Measurements from ENCODE around the gene TAS2R60. TPM values are rescaled to one million over a fixed set of nuclear protein-coding genes. Genes with fewer than 3 reads are reported as not detected.
"Not testable (repeated sequence)": the region's sequence is repeated elsewhere in the genome, so short reads cannot be mapped to it uniquely, and the experiment has no call there.

The TAS2R60 gene
- total RNA-seq, 1 experiment from 2014 or later: 0.24 TPM

DNA sequence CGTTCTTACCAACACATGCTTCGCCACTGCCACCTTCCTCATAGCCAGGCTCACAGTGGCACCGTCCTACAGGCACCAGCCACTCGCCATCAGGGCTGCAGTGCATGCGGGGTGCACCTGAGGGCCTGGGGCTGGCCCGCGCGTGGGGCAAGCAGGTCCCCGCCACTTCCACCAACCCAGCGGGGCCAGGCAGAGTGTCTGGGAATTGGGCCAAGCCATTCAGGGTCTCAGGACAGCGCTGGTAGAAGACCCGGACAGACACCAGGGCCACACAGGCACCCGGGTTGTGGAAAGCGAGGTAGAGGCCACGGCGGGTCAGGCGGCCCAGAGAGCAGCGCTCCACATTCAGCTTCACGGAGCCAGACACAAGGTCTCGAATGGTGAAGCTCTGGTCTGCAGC is 43.6 kb upstream of the TAS2R60 start (continued):
- TF ChIP-seq ZNF263 (CRISPR knock-in tag; IDR thresholded peaks at IDR 0.05; ENCODE audit: low read depth) (no peak), OVOL2 (CRISPR knock-in tag; IDR thresholded peaks at IDR 0.05; ENCODE audit: borderline replicate concordance) (no peak)

DNA sequence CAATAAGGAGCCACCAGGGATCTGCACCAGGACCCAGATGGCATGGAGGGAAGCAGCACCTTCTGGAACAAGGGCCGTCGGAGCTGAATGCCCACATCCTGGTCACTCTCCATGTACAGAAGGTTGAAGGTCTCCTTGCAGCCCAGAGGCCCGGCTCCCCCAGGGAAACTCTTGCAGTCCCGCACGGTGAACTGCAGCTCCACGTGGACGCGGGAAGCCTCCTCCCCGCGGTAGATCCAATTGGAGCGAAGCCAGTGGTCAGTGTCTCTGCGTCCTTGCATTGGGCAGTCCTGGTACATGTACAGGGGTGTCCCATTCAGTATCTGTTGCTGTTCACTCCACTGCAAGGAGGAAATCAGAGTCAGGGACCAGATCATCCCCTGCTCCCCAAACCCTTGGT is 42.0 kb upstream of the TAS2R60 start:
- DNase-seq (ENCODE audit: low spot score) (no peak), ATAC-seq (no peak)
- Mint-ChIP-seq H3K27ac (no peak overlapping the region), H3K4me3 (no peak overlapping the region), H3K36me3 (peaks cover 84% of the 10 kb centered on the region), H3K4me1 (peaks cover 27% of the 10 kb centered on the region), H3K27me3 (ENCODE audit: low read depth) (no peaks in the 10 kb centered on the region), H3K9me3 (no peaks in the 10 kb centered on the region)
- ChIA-PET CTCF (interaction anchor here (1.0 kb wide), 1 partner anchor 21 kb away, joined by 5 read pairs; no protein-coding TSS in a partner anchor), POLR2A (interaction anchor here (1.2 kb wide), 1 partner anchor 21 kb away, joined by 3 read pairs; no protein-coding TSS in a partner anchor)
- TF ChIP-seq ZNF263 (CRISPR knock-in tag; IDR thresholded peaks at IDR 0.05; ENCODE audit: low read depth) (no peak), ZNF423 (CRISPR knock-in tag; IDR thresholded peaks at IDR 0.05) (no peak), GRHL2 (CRISPR knock-in tag; IDR thresholded peaks at IDR 0.05; ENCODE audit: insufficient replicate concordance, severe bottlenecking) (no peak), ELF4 (CRISPR knock-in tag; IDR thresholded peaks at IDR 0.05; ENCODE audit: low read depth) (no peak), ZNF219 (CRISPR knock-in tag; IDR thresholded peaks at IDR 0.05; ENCODE audit: borderline replicate concordance) (no peak)
- TF ChIP-seq, protein P1, sequence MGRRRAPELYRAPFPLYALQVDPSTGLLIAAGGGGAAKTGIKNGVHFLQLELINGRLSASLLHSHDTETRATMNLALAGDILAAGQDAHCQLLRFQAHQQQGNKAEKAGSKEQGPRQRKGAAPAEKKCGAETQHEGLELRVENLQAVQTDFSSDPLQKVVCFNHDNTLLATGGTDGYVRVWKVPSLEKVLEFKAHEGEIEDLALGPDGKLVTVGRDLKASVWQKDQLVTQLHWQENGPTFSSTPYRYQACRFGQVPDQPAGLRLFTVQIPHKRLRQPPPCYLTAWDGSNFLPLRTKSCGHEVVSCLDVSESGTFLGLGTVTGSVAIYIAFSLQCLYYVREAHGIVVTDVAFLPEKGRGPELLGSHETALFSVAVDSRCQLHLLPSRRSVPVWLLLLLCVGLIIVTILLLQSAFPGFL (CRISPR knock-in tag; IDR thresholded peaks at IDR 0.05; ENCODE audit: borderline replicate concordance): no peak
- TF ChIP-seq, protein P2, sequence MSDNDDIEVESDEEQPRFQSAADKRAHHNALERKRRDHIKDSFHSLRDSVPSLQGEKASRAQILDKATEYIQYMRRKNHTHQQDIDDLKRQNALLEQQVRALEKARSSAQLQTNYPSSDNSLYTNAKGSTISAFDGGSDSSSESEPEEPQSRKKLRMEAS (CRISPR knock-in tag; IDR thresholded peaks at IDR 0.05): no peak
- TF ChIP-seq, protein P3, sequence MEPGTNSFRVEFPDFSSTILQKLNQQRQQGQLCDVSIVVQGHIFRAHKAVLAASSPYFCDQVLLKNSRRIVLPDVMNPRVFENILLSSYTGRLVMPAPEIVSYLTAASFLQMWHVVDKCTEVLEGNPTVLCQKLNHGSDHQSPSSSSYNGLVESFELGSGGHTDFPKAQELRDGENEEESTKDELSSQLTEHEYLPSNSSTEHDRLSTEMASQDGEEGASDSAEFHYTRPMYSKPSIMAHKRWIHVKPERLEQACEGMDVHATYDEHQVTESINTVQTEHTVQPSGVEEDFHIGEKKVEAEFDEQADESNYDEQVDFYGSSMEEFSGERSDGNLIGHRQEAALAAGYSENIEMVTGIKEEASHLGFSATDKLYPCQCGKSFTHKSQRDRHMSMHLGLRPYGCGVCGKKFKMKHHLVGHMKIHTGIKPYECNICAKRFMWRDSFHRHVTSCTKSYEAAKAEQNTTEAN (CRISPR knock-in tag; IDR thresholded peaks at IDR 0.05): no peak
- TF ChIP-seq, protein P4, sequence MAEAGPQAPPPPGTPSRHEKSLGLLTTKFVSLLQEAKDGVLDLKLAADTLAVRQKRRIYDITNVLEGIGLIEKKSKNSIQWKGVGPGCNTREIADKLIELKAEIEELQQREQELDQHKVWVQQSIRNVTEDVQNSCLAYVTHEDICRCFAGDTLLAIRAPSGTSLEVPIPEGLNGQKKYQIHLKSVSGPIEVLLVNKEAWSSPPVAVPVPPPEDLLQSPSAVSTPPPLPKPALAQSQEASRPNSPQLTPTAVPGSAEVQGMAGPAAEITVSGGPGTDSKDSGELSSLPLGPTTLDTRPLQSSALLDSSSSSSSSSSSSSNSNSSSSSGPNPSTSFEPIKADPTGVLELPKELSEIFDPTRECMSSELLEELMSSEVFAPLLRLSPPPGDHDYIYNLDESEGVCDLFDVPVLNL (CRISPR knock-in tag; IDR thresholded peaks at IDR 0.05; ENCODE audit: borderline replicate concordance, low read depth): no peak

DNA sequence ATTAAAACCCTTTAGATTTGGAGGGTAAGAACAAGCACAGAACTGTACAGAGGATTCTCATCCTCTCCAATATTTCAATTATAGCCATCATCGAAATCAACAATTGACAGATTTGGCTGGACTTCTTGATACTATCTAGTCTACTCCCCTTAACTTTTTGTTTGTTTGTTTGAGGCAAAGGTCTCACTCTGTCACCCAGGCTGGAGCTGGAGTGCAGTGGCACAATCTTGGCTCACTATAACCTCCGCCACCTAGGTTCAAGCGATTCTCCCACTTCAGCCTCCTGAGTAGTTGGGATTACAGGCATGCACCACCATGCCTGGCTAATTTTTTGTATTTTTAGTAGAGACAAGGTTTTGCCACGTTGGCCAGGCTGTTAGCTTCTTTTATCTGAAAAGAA is 41.0 kb upstream of the TAS2R60 start:
- DNase-seq (ENCODE audit: low spot score); H3K4me3 Mint-ChIP-seq; H3K9me3 Mint-ChIP-seq; POLR2A ChIA-PET; H3K27me3 Mint-ChIP-seq (ENCODE audit: low read depth); ATAC-seq: not testable (repeated sequence)
- H3K36me3 Mint-ChIP-seq: peaks cover 78% of the 10 kb centered on the region
- H3K27ac Mint-ChIP-seq: peak overlapping the region; percentile 74; the same call in 1 of the 2 replicates
- CTCF ChIA-PET: interaction anchor here (0.9 kb wide), 1 partner anchor 14 kb away, joined by 3 read pairs; no protein-coding TSS in a partner anchor
- peaks cover 36% of the 10 kb centered on the region for H3K4me1 Mint-ChIP-seq

DNA sequence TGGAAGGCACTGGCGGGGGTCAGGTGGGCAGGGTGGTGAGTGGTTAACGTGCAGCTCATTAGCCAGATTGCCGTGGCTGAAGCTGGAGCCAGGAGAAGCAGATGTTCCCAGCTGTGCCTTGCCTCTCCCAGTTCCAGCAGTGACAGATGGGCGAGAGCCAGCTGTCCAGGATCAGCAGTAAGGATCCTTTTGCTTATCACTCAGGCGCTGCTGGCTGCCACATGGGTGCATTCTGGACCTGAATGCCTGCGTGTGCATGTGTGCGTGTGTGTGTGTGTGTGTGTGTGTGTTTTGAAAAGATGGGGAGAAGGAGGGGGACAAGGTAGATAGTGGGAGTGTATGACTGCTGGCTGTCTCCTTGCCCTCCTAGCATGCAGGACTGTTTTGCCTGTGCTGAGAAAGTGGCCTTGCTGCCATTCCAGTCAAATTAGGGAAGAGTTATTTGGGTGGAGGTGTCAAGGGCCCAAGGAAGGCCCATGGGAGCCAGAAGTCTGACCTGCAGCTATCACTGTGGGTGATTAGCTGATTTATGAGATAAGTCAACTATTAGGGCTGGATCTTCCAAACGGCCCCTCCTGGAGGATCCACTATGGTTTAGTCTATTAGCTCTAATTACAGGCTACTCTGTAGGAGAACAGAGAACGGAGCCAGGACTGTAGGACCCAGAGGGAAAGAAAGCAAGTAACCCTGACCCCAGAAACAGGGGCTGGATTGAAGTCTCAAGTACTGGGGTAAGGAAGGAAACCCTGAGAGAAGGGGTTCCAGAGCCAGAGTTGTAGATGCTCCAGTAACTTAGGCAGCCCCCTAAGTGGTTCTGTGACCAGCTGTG is 37.9 kb upstream of the TAS2R60 start:
- H3K9me3 Mint-ChIP-seq: no peaks in the 10 kb centered on the region
- H3K36me3 Mint-ChIP-seq: peaks cover 50% of the 10 kb centered on the region
- ChIA-PET POLR2A (interaction anchor here (0.7 to 6.3 kb wide), 3 partner anchors 15 to 118 kb away, joined by 3 to 62 read pairs (median 3); no protein-coding TSS in a partner anchor), CTCF (interaction anchor here (0.7 to 4.8 kb wide), 11 partner anchors 9 to 190 kb away, joined by 3 to 48 read pairs (median 5); no protein-coding TSS in a partner anchor)
- ATAC-seq (peak; percentile 2; the same call in 1 of the 2 replicates), DNase-seq (ENCODE audit: low spot score) (no peak)
- no peaks in the 10 kb centered on the region for H3K27me3 Mint-ChIP-seq (ENCODE audit: low read depth)
- TF ChIP-seq TEAD4 (CRISPR knock-in tag; IDR thresholded peaks at IDR 0.05) (no peak), NR3C1 (CRISPR knock-in tag; conservative IDR thresholded peaks at IDR 0.05; ENCODE audit: low read depth) (no peak), FOXP1 (CRISPR knock-in tag; IDR thresholded peaks at IDR 0.05; ENCODE audit: borderline replicate concordance) (no peak), SMAD4 (CRISPR knock-in tag; IDR thresholded peaks at IDR 0.05) (no peak), NFATC4 (CRISPR knock-in tag; IDR thresholded peaks at IDR 0.05) (no peak), MXD4 (CRISPR knock-in tag; IDR thresholded peaks at IDR 0.05; ENCODE audit: borderline replicate concordance) (no peak)
- TF ChIP-seq, protein P5, sequence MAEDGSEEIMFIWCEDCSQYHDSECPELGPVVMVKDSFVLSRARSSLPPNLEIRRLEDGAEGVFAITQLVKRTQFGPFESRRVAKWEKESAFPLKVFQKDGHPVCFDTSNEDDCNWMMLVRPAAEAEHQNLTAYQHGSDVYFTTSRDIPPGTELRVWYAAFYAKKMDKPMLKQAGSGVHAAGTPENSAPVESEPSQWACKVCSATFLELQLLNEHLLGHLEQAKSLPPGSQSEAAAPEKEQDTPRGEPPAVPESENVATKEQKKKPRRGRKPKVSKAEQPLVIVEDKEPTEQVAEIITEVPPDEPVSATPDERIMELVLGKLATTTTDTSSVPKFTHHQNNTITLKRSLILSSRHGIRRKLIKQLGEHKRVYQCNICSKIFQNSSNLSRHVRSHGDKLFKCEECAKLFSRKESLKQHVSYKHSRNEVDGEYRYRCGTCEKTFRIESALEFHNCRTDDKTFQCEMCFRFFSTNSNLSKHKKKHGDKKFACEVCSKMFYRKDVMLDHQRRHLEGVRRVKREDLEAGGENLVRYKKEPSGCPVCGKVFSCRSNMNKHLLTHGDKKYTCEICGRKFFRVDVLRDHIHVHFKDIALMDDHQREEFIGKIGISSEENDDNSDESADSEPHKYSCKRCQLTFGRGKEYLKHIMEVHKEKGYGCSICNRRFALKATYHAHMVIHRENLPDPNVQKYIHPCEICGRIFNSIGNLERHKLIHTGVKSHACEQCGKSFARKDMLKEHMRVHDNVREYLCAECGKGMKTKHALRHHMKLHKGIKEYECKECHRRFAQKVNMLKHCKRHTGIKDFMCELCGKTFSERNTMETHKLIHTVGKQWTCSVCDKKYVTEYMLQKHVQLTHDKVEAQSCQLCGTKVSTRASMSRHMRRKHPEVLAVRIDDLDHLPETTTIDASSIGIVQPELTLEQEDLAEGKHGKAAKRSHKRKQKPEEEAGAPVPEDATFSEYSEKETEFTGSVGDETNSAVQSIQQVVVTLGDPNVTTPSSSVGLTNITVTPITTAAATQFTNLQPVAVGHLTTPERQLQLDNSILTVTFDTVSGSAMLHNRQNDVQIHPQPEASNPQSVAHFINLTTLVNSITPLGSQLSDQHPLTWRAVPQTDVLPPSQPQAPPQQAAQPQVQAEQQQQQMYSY (CRISPR knock-in tag; IDR thresholded peaks at IDR 0.05): 0 out of 2 replicates have a peak, but pooled peaks have one; percentile 13
- TF ChIP-seq, protein P4 (CRISPR knock-in tag; IDR thresholded peaks at IDR 0.05; ENCODE audit: borderline replicate concordance, low read depth): no peak
- H3K4me3 Mint-ChIP-seq: peak overlapping the region; percentile 91
- H3K4me1 Mint-ChIP-seq: peaks cover 56% of the 10 kb centered on the region
- peak overlapping the region; percentile 61 for H3K27ac Mint-ChIP-seq

Data from WTC11 (cell line).